ENCODE results near the gene PARD3B.

DNA sequence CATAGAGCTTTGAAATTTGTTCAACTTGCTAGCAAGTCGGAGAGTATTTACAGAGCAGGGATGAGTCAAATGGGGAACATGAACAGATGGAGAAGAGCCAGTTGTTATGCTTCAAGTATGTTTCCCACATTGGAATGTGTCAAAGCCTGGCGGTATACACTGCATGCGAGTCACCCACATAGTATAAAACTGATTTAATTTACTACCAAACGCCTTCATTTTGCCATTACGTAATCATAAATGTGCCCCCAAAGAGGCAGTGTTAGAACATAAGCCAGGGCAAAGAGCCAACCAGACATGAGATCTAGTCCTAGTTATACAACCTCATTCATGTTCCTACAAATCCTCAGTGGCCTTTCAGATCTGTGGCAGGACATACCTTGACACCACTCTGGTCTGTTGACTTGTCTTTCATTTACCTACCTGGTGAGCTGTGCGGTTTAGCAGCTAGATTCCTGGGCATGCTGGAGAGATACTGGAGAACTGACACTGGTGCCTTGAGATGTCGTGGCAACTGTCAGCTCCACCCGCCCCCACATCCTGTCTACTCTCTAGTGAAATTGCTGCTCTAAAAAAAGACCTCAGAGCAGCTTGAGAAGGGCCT, 1115.3 kb downstream of the PARD3B start:
- TF ChIP-seq GATA2 (IDR thresholded peaks at IDR 0.05; ENCODE audit: low read depth, low read length) = no peak
- TF ChIP-seq GATA3 (IDR thresholded peaks at IDR 0.05; ENCODE audit: low read depth, low read length) = no peak

Data from SH-SY5Y (cell line).